Progenitor cell of endocrine pancreas (in vitro differentiated cells): ENCODE data around the gene TAS2R3. TPM values are rescaled to one million over a fixed set of nuclear protein-coding genes. Genes with fewer than 3 reads are reported as not detected.

Experiments
- DNase-seq: peaks from one replicate; pipeline ENCODE4 v3.0.0; 2021; ENCODE audit warnings: low spot score; ENCODE audit not compliant: unreplicated experiment
- H3K27ac Mint-ChIP-seq: 2 replicates; pipeline ENCODE4 v1.8.0; 2021; ENCODE audit warnings: mild to moderate bottlenecking, moderate library complexity, mixed read lengths
- H3K27me3 Mint-ChIP-seq: 2 replicates; pipeline ENCODE4 v1.8.0; 2021; ENCODE audit warnings: mixed read lengths
- H3K36me3 Mint-ChIP-seq: 2 replicates; pipeline ENCODE4 v1.8.0; 2022; ENCODE audit warnings: mixed read lengths; ENCODE audit not compliant: insufficient read depth
- H3K4me1 Mint-ChIP-seq: 2 replicates; pipeline ENCODE4 v1.8.0; 2021; ENCODE audit warnings: low read depth, mixed read lengths
- H3K4me3 Mint-ChIP-seq: 2 replicates; pipeline ENCODE4 v1.8.0; 2021; ENCODE audit warnings: low read depth, mild to moderate bottlenecking, moderate library complexity, mixed read lengths
- H3K9me3 Mint-ChIP-seq: 2 replicates; pipeline ENCODE4 v1.8.0; 2021; ENCODE audit warnings: low read depth, mixed read lengths
- total RNA-seq: library from RNA; stranded (reverse); gene quantifications from 2 replicates; pipeline ENCODE4 v1.2.1, GENCODE V29; 2021
- TF ChIP-seq, protein P1 (sequence below): fragments of 200-600 bp; sonication (generic); IDR thresholded peaks from one replicate; pipeline ENCODE4 v1.5.0; 2021; ENCODE audit warnings: antibody characterized with exemption, mild to moderate bottlenecking; ENCODE audit not compliant: unreplicated experiment

The TAS2R3 gene
- total RNA-seq, 1 donor from 2014 or later = 3.1 TPM

DNA sequence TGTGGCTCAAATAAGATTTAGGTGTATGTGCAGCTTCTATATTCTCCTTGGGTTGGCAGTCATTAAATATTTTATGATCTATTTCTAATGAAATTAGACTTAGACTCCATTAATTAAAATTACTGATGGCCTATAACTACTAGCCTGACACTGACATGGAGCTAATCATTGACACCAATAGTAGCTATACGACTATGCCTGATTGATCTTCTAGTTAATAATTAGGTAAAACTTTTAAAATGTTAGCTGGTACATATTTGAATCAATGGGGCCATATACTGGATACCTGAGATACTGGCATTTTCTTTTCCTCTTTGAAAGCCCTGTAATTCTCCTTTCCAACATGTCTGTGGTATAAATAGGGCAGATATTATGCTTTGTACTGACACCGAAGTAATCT, 41.4 kb upstream of the TAS2R3 start:
- no peaks in the 10 kb centered on the region for H3K27me3 Mint-ChIP-seq

DNA sequence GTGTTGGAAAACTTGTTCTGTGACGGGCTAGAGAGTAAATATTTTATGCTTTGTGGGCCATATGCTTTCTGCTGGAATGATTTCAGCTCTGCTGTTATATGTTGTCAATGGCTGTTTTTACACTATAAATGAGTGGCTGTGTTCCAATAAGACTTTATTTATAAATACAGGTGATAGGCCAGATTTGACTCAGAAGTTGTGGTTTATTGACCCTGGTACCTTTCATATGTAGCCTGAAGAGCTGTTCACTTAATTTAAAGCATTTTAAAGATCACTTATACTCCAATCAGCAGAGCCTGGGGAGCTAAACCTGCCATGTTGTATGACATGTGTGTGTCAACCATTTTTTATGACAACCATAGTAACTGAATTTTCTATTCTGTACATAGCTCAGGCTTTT, 34.9 kb upstream of the TAS2R3 start:
- Mint-ChIP-seq H3K27ac (no peak overlapping the region), H3K4me3 (no peak overlapping the region), H3K36me3 (no peaks in the 10 kb centered on the region), H3K9me3 (no peaks in the 10 kb centered on the region), H3K27me3 (no peaks in the 10 kb centered on the region), H3K4me1 (no peaks in the 10 kb centered on the region)
- DNase-seq = no peak
- TF ChIP-seq, protein P1, sequence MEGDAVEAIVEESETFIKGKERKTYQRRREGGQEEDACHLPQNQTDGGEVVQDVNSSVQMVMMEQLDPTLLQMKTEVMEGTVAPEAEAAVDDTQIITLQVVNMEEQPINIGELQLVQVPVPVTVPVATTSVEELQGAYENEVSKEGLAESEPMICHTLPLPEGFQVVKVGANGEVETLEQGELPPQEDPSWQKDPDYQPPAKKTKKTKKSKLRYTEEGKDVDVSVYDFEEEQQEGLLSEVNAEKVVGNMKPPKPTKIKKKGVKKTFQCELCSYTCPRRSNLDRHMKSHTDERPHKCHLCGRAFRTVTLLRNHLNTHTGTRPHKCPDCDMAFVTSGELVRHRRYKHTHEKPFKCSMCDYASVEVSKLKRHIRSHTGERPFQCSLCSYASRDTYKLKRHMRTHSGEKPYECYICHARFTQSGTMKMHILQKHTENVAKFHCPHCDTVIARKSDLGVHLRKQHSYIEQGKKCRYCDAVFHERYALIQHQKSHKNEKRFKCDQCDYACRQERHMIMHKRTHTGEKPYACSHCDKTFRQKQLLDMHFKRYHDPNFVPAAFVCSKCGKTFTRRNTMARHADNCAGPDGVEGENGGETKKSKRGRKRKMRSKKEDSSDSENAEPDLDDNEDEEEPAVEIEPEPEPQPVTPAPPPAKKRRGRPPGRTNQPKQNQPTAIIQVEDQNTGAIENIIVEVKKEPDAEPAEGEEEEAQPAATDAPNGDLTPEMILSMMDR = no peak

More for the DNA sequence above, 41.4 kb upstream of the TAS2R3 start:
- no peaks in the 10 kb centered on the region for H3K9me3 Mint-ChIP-seq
- no peaks in the 10 kb centered on the region for H3K36me3 Mint-ChIP-seq
- H3K4me1 Mint-ChIP-seq = peaks cover 12% of the 10 kb centered on the region
- no peak for DNase-seq
- H3K27ac Mint-ChIP-seq = no peak overlapping the region
- H3K4me3 Mint-ChIP-seq = no peak overlapping the region
- TF ChIP-seq, protein P1 = no peak

DNA sequence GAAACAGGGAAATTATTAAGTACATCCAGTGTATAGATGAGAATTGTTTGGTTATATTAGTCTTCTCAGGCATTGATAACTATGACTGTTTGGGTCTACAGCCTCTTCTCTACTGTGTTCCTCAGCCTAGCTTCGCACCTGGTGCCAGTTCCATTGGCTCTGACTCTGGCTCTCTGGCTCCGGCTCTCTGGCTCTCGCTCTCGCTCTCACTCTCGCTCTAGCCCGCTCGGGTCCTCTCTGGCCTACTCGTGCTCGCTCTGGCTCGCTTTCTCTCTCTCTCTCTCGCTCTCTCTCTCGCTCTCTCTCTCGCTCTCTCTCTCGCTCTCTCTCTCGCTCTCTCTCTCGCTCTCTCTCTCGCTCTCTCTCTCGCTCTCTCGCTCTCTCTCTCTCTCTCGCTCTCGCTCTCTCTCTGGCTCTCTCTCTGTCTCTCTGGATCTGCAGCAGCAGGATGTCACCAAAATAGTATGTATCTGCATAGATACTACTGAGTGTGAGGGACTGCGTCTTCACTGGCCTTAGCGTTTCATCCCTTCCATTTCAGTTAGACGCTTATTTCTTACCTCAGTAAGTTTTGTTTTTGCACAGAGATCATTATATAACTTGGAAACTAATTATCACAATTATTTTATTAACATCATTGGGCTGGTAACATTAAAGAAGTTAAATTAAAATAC, 32.3 kb upstream of the TAS2R3 start:
- Mint-ChIP-seq H3K9me3 (no peaks in the 10 kb centered on the region), H3K36me3 (no peaks in the 10 kb centered on the region), H3K4me3 (no peak overlapping the region), H3K4me1 (no peaks in the 10 kb centered on the region), H3K27me3 (no peaks in the 10 kb centered on the region), H3K27ac (no peak overlapping the region)
- TF ChIP-seq, protein P1 = no peak
- DNase-seq = no peak

DNA sequence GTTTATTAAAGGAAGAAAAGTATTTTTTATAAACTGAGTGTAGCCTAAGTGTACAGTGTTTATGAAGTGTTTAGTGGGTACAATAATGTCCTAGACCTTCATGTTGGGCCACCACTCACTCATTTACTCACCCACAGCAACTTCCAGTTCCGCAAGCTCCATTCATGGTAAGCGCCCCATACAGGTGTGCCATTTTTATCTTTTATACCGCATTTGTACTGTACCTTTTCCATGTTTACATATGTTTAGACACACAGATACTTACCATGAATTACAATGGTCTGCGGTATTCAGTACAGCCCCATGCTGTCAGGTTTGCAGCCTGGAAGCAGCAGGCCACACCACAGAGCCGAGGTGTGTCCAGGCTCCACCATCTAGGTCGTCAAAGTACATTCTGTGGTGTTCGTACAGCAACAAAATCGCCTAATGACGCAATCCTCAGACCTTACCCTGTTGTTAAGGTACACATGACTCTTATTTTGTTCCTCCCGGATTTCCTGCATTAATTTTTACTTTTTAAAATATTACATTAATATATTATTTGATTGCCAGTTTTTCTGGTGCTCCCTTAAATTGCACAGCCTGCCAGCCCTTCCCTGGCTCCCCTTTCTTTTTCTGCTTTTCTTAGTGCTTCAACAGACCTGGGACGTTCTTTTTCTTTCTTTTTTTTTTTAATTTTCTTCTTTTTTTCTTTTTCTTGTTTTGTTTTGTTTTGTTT, 26.6 kb upstream of the TAS2R3 start:
- H3K27me3 Mint-ChIP-seq = no peaks in the 10 kb centered on the region
- TF ChIP-seq, protein P1 = no peak
- peak overlapping the region; percentile 98 for H3K4me3 Mint-ChIP-seq
- peaks cover 16% of the 10 kb centered on the region for H3K4me1 Mint-ChIP-seq
- DNase-seq = no peak
- peaks cover 5% of the 10 kb centered on the region for H3K36me3 Mint-ChIP-seq
- H3K27ac Mint-ChIP-seq = peak overlapping the region; percentile 99
- no peaks in the 10 kb centered on the region for H3K9me3 Mint-ChIP-seq

DNA sequence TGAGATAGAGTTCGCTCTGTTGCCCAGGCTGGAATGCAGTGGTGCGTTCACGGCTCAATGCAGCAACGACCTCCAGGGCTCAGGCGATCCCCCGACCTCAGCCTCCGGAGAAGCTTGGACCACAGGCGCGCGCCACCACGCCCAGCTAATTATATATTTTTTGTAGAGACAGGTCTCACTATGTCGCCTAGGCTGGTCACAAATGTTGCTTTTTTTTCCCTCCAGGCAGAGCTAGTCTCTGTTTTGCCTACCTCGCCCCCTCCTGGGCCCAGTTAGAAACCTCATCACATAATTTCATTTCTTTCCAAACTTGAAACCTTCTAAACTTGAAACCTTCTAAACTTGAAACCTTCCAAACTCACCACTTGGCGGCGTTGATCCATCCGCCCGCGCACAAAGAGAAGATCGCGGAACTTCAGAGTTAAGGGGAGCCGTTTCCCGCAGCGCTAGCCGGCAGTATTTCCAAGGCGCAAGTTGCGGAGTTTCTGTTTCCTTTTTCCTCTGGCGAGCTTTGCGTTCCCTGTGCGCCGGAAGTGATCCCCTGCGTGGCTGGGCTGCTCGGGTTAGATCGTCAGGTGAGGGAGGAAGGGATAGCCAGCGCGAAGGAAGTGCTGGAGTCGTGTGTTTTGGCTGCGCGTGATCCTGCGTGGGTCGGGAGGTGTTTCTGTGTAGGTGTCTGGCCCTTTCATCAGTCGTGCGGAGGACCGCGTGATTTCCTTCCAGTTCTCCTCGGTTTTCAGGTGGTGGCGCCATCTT, 25.9 kb upstream of the TAS2R3 start, which contains the start of gene SSBP1:
SSBP1 (plus strand) TSS at position 523 of the 756 bp plus-strand sequence. CDS start 809 bp downstream, outside the sequence.
- Mint-ChIP-seq H3K27me3 (no peaks in the 10 kb centered on the region), H3K4me3 (peak within 1 kb of the TSS; percentile 98), H3K27ac (peak within 1 kb of the TSS; percentile 99), H3K4me1 (peaks cover 16% of the 10 kb centered on the region), H3K9me3 (no peaks in the 10 kb centered on the region), H3K36me3 (peaks cover 8% of the 10 kb centered on the region)
- DNase-seq = peak; percentile 76
- TF ChIP-seq, protein P1 = peak; percentile 79
